PC-9 (cell line): ENCODE measurements around the gene ZNF792.

Source experiments
- CTCF ChIP-seq: fragments of 200-600 bp; sonication (generic); conservative IDR thresholded peaks from 2 replicates; pipeline ENCODE4 v1.6.1; 2017; ENCODE audit warnings: mixed run types, antibody characterized with exemption, mild to moderate bottlenecking, moderate library complexity
- EZH2 ChIP-seq: fragments of 200-600 bp; sonication (generic); IDR thresholded peaks from 2 replicates; pipeline ENCODE4 v1.8.0; 2017; ENCODE audit warnings: antibody characterized with exemption, low read depth

GRCh38 chr19:34983786-34984185 is 19.8 kb upstream of the ZNF792 start:
- no peak for TF ChIP-seq CTCF
- no peak for TF ChIP-seq EZH2
